ENCODE results near the gene APP.

- TF ChIP-seq NFIC (IDR thresholded peaks at IDR 0.05) (no peak), RAD21 (IDR thresholded peaks at IDR 0.05; ENCODE audit: low read depth) (no peak), TCF12 (IDR thresholded peaks at IDR 0.05; ENCODE audit: low read depth) (no peak), EP300 (IDR thresholded peaks at IDR 0.05; ENCODE audit: borderline replicate concordance) (no peak), MAX (IDR thresholded peaks at IDR 0.05) (no peak), REST (IDR thresholded peaks at IDR 0.05; ENCODE audit: low read depth) (no peak), TAF1 (IDR thresholded peaks at IDR 0.05; ENCODE audit: low read depth) (no peak)
Observed at GRCh38 chr21:26124896-26125295, 45.7 kb downstream of the APP start.

Data from Ishikawa (cell line).